Osteoblast (primary cell): ENCODE data around the gene THOC5. TPM values are rescaled to one million over a fixed set of nuclear protein-coding genes. Genes with fewer than 3 reads are reported as not detected.

Experiments used
- DNase-seq: peaks from one replicate; pipeline ENCODE4 v3.0.0; 2011; ENCODE audit warnings: low spot score, mixed read lengths; ENCODE audit not compliant: insufficient read length; ENCODE audit errors: missing footprints
- H2AFZ ChIP-seq: 2 replicates; pipeline ENCODE4 v1.6.0; 2011; ENCODE audit warnings: mild to moderate bottlenecking, low read length
- H3K27ac ChIP-seq: 2 replicates; pipeline ENCODE4 v1.5.1; 2011; ENCODE audit warnings: mild to moderate bottlenecking, low read depth, low read length, moderate library complexity
- H3K27me3 ChIP-seq: 2 replicates; pipeline ENCODE4 v1.6.0; 2012; ENCODE audit warnings: mild to moderate bottlenecking, control low read depth, inconsistent platforms, low read length, moderate library complexity; ENCODE audit not compliant: insufficient read depth
- H3K36me3 ChIP-seq: 2 replicates; pipeline ENCODE4 v1.5.1; 2011; ENCODE audit warnings: mild to moderate bottlenecking, low read length, control low read depth, moderate library complexity; ENCODE audit not compliant: insufficient read depth
- H3K4me1 ChIP-seq: 2 replicates; pipeline ENCODE4 v1.5.1; 2011; ENCODE audit warnings: mild to moderate bottlenecking, low read length, control low read depth, moderate library complexity; ENCODE audit not compliant: insufficient read depth
- H3K4me2 ChIP-seq: 2 replicates; pipeline ENCODE4 v1.6.0; 2011; ENCODE audit warnings: mild to moderate bottlenecking, low read length; ENCODE audit not compliant: insufficient read depth
- H3K4me3 ChIP-seq: fragments of 200-600 bp; sonication (generic); 3 replicates; pipeline ENCODE4 v1.5.1; 2012; ENCODE audit warnings: mild to moderate bottlenecking, low read length, inconsistent platforms; ENCODE audit not compliant: insufficient read depth
- H3K79me2 ChIP-seq: 2 replicates; pipeline ENCODE4 v1.6.0; 2012; ENCODE audit warnings: mild to moderate bottlenecking, low read length, control low read depth, inconsistent platforms; ENCODE audit not compliant: insufficient read depth
- H3K9me3 ChIP-seq: 2 replicates; pipeline ENCODE4 v1.5.1; 2011; ENCODE audit warnings: low read depth, low read length, control low read depth
- H4K20me1 ChIP-seq: 2 replicates; pipeline ENCODE4 v1.6.0; 2012; ENCODE audit warnings: mild to moderate bottlenecking, low read length, control low read depth; ENCODE audit not compliant: insufficient read depth
- total RNA-seq: library from RNA; depleted of rRNA; stranded (reverse); fragments of >200 nt; gene quantifications from 2 replicates; pipeline ENCODE4 v1.2.3, GENCODE V29; 2012
- TF ChIP-seq, protein P1 (sequence below): IDR thresholded peaks from 2 replicates; pipeline ENCODE4 v1.5.1; 2011; ENCODE audit warnings: mild to moderate bottlenecking, low read depth, low read length, moderate library complexity; ENCODE audit errors: extremely low read depth

THOC5 gene
- total RNA-seq, 1 donor: 63.7 TPM

DNA sequence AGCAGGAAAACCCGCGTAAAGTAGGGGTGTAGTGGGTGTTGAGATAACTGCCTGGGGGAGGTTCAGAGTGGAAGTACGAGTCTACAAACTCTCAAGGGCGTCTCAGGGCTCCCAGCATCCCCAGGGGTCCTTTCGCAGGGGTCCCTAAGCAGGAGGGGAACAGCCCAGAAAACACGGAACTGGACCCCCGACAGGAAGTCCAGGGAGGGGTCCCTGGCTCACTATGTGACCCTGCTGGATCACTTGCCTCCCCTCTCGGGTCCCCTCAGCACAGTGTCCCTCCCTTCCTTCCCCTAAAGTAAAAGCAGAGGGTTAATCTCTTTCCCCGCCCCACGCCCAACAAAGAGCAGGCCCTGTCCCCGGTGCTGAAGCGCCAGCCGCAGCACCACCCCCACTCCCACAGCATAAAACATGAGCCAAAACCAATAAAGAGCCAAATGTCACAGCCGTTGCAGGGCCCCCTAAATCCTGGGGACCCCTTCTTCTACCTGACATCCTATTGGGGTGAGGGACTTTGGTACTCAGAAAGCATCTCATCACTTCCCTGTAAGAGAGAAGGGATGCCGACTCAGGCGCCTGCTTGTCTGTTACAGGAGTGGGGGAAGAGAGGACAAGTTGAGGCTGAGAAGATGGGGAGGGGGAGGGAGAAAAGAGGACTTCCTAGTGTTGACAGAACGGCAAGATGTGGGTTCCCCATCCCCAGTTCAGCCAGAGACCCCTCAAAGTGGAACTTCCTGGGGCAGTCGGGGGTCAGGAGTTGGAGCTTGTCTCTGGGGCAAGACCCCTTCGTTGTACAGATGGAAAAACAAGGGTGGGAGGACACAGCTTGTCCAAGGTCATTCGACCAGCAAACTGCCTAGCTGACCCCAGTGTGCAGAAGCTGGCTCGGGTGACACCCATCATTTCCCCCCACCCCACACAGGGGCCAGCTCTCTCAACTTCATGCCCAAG is 75.0 kb downstream of the THOC5 start:
- H3K4me2 ChIP-seq: no peak overlapping the region
- no peaks in the 10 kb centered on the region for H3K9me3 ChIP-seq
- H3K79me2 ChIP-seq: no peaks in the 10 kb centered on the region
- DNase-seq: peak; percentile 93
- peaks cover 62% of the 10 kb centered on the region for H3K27me3 ChIP-seq
- no peak overlapping the region for H3K4me3 ChIP-seq
- no peaks in the 10 kb centered on the region for H3K36me3 ChIP-seq
- TF ChIP-seq, protein P1, sequence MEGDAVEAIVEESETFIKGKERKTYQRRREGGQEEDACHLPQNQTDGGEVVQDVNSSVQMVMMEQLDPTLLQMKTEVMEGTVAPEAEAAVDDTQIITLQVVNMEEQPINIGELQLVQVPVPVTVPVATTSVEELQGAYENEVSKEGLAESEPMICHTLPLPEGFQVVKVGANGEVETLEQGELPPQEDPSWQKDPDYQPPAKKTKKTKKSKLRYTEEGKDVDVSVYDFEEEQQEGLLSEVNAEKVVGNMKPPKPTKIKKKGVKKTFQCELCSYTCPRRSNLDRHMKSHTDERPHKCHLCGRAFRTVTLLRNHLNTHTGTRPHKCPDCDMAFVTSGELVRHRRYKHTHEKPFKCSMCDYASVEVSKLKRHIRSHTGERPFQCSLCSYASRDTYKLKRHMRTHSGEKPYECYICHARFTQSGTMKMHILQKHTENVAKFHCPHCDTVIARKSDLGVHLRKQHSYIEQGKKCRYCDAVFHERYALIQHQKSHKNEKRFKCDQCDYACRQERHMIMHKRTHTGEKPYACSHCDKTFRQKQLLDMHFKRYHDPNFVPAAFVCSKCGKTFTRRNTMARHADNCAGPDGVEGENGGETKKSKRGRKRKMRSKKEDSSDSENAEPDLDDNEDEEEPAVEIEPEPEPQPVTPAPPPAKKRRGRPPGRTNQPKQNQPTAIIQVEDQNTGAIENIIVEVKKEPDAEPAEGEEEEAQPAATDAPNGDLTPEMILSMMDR: no peak
- no peaks in the 10 kb centered on the region for H4K20me1 ChIP-seq
- no peak overlapping the region for H2AFZ ChIP-seq
- no peak overlapping the region for H3K27ac ChIP-seq
- H3K4me1 ChIP-seq: no peaks in the 10 kb centered on the region

- no peak overlapping the region for H3K4me2 ChIP-seq
- no peak overlapping the region for H2AFZ ChIP-seq
- peaks cover 62% of the 10 kb centered on the region for H3K27me3 ChIP-seq
Measured at GRCh38 chr22:29477723-29478318, 75.7 kb downstream of the THOC5 start.

GRCh38 chr22:29476116-29476515 is 77.4 kb downstream of the THOC5 start:
- peaks cover 55% of the 10 kb centered on the region for H3K27me3 ChIP-seq
- no peak for DNase-seq
- H3K4me3 ChIP-seq: no peak overlapping the region
- H3K9me3 ChIP-seq: no peaks in the 10 kb centered on the region
- no peaks in the 10 kb centered on the region for H3K79me2 ChIP-seq
- H4K20me1 ChIP-seq: no peaks in the 10 kb centered on the region
- TF ChIP-seq, protein P1: no peak
- no peaks in the 10 kb centered on the region for H3K4me1 ChIP-seq
- H3K4me2 ChIP-seq: no peak overlapping the region
- no peak overlapping the region for H3K27ac ChIP-seq
- no peaks in the 10 kb centered on the region for H3K36me3 ChIP-seq
- no peak overlapping the region for H2AFZ ChIP-seq

More at GRCh38 chr22:29477723-29478318, 75.7 kb downstream of the THOC5 start:
- no peak for DNase-seq
- TF ChIP-seq, protein P1: no peak
- H3K36me3 ChIP-seq: no peaks in the 10 kb centered on the region
- no peaks in the 10 kb centered on the region for H3K4me1 ChIP-seq
- H3K4me3 ChIP-seq: no peak overlapping the region
- H4K20me1 ChIP-seq: no peaks in the 10 kb centered on the region
- H3K27ac ChIP-seq: no peak overlapping the region
- H3K9me3 ChIP-seq: no peaks in the 10 kb centered on the region
- no peaks in the 10 kb centered on the region for H3K79me2 ChIP-seq

DNA sequence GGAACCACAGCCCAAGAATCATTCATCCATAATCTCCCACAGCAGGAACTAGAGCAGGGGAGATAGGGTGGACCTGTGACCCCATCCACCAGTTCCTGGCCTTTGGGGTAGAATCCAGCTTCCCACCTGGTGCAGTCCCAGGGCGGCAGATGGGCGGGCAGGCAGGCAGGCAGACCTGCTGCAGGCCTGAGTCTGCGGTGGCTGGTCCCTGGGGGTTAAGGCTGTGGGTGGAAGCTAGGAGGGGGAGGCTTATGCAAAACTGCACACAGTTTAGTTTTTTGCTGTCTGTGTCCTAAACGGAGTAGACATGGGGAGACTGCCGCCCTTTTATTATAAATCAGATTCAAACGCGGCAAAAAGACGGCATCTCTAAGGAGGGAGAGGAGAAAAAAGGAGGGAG is 78.0 kb downstream of the THOC5 start:
- Histone ChIP-seq H3K4me3 (no peak overlapping the region), H3K9me3 (no peaks in the 10 kb centered on the region), H4K20me1 (no peaks in the 10 kb centered on the region), H3K4me1 (no peaks in the 10 kb centered on the region), H2AFZ (no peak overlapping the region), H3K36me3 (no peaks in the 10 kb centered on the region), H3K79me2 (no peaks in the 10 kb centered on the region), H3K27me3 (peaks cover 54% of the 10 kb centered on the region), H3K27ac (no peak overlapping the region), H3K4me2 (no peak overlapping the region)
- TF ChIP-seq, protein P1: no peak
- DNase-seq: no peak
